ENCODE data around the gene PHLDB3.

The PHLDB3 gene

GRCh38 chr19:43476606-43477005 lies 27.9 kb downstream of the PHLDB3 start:
- DNase-seq (ENCODE audit: low read depth) = peak; percentile 62
- no peak overlapping the region for H3K4me3 ChIP-seq (ENCODE audit: low read depth, low read length)
- no peak for TF ChIP-seq CTCF (conservative IDR thresholded peaks at IDR 0.05; ENCODE audit: low read depth, low read length)

- no peak for TF ChIP-seq CTCF (conservative IDR thresholded peaks at IDR 0.05; ENCODE audit: low read depth, low read length)
- peak; percentile 92 for DNase-seq (ENCODE audit: low read depth)
- H3K4me3 ChIP-seq (ENCODE audit: low read depth, low read length) = peak overlapping the region; percentile 53
Observed at GRCh38 chr19:43474986-43475705, 29.4 kb downstream of the PHLDB3 start.

GRCh38 chr19:43474487-43474886 lies 30.1 kb downstream of the PHLDB3 start:
- H3K4me3 ChIP-seq (ENCODE audit: low read depth, low read length) = no peak overlapping the region
- no peak for TF ChIP-seq CTCF (conservative IDR thresholded peaks at IDR 0.05; ENCODE audit: low read depth, low read length)
- no peak for DNase-seq (ENCODE audit: low read depth)

GRCh38 chr19:43471091-43471490 lies 33.5 kb downstream of the PHLDB3 start:
- no peak for DNase-seq (ENCODE audit: low read depth)
- no peak for TF ChIP-seq CTCF (conservative IDR thresholded peaks at IDR 0.05; ENCODE audit: low read depth, low read length)
- no peak overlapping the region for H3K4me3 ChIP-seq (ENCODE audit: low read depth, low read length)

GRCh38 chr19:43470288-43470687 lies 34.3 kb downstream of the PHLDB3 start:
- peak; percentile 41 for DNase-seq (ENCODE audit: low read depth)
- no peak for TF ChIP-seq CTCF (conservative IDR thresholded peaks at IDR 0.05; ENCODE audit: low read depth, low read length)
- H3K4me3 ChIP-seq (ENCODE audit: low read depth, low read length) = no peak overlapping the region

- TF ChIP-seq CTCF (conservative IDR thresholded peaks at IDR 0.05; ENCODE audit: low read depth, low read length) = no peak
- no peak overlapping the region for H3K4me3 ChIP-seq (ENCODE audit: low read depth, low read length)
- no peak for DNase-seq (ENCODE audit: low read depth)
Observed at GRCh38 chr19:43469160-43469480, 35.4 kb downstream of the PHLDB3 start.
